NB4 (cell line): ENCODE results near the gene EFCAB6.

ENCODE experiments used
- MYC ChIP-seq: IDR thresholded peaks from 2 replicates; pipeline ENCODE4 v1.6.1; 2011; ENCODE audit warnings: low read depth, low read length
- POLR2A ChIP-seq: IDR thresholded peaks from 2 replicates; pipeline ENCODE4 v1.6.1; 2011; ENCODE audit warnings: mild to moderate bottlenecking; ENCODE audit not compliant: insufficient read length; ENCODE audit errors: extremely low read depth
- TF ChIP-seq, protein P1 (sequence below): IDR thresholded peaks from one replicate; pipeline ENCODE4 v1.5.1; 2012; ENCODE audit warnings: low read depth, low read length
- TF ChIP-seq, protein P2 (sequence below): IDR thresholded peaks from 2 replicates; pipeline ENCODE4 v1.6.1; 2011; ENCODE audit warnings: low read depth, low read length

DNA sequence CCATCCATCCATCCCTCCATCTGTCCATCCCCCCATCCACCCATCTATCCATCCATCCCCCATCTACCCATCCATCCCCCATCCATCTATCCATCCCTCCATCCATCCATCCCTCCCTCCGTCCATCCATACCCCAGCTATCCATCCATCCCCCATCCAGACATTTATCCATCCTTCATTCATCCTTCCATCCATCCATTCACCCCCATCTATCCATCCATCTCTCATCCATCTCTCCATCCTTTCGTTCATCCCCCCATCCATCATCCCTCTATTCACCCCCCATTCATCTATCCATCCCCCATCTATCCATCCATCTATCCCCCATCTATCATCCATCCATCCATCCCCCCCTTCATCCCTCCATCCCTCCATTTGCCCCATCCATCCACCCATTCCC, 302.8 kb downstream of the EFCAB6 start:
- TF ChIP-seq, protein P1, sequence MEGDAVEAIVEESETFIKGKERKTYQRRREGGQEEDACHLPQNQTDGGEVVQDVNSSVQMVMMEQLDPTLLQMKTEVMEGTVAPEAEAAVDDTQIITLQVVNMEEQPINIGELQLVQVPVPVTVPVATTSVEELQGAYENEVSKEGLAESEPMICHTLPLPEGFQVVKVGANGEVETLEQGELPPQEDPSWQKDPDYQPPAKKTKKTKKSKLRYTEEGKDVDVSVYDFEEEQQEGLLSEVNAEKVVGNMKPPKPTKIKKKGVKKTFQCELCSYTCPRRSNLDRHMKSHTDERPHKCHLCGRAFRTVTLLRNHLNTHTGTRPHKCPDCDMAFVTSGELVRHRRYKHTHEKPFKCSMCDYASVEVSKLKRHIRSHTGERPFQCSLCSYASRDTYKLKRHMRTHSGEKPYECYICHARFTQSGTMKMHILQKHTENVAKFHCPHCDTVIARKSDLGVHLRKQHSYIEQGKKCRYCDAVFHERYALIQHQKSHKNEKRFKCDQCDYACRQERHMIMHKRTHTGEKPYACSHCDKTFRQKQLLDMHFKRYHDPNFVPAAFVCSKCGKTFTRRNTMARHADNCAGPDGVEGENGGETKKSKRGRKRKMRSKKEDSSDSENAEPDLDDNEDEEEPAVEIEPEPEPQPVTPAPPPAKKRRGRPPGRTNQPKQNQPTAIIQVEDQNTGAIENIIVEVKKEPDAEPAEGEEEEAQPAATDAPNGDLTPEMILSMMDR: no peak
- TF ChIP-seq POLR2A (no peak), MYC (no peak)
- TF ChIP-seq, protein P2, sequence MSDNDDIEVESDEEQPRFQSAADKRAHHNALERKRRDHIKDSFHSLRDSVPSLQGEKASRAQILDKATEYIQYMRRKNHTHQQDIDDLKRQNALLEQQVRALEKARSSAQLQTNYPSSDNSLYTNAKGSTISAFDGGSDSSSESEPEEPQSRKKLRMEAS: no peak
